ENCODE data around the gene ICE2.
"Not testable (repeated sequence)": the region's sequence is repeated elsewhere in the genome, so short reads cannot be mapped to it uniquely, and the experiment has no call there.

ICE2 gene

GRCh38 chr15:60444289-60444912, 34.5 kb downstream of the ICE2 start:
- no peak for DNase-seq

DNA sequence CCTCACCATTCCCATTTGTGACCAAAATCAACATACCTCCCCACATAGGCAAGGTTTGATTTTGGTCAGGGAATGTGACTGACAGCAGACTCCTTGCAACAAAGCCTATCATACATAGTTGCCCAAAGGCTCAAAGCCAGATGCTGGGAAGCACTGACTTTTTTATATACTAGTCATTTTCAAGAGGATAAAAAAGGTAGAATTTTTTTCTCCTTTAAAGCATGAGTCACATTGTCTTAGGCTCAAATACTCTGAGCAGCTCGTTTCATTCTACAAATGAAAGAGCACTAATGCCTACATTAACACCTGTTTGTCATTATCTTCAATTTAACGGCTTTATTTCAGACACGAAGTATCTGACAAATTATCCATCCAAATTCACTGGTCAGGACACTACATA, 36.2 kb downstream of the ICE2 start:
- DNase-seq: no peak

GRCh38 chr15:60442031-60442650, 36.8 kb downstream of the ICE2 start:
- DNase-seq: no peak

- DNase-seq: no peak
Measured at GRCh38 chr15:60441331-60441730, 37.6 kb downstream of the ICE2 start.

- no peak for DNase-seq
Measured at GRCh38 chr15:60438646-60439045, 40.3 kb downstream of the ICE2 start.

DNA sequence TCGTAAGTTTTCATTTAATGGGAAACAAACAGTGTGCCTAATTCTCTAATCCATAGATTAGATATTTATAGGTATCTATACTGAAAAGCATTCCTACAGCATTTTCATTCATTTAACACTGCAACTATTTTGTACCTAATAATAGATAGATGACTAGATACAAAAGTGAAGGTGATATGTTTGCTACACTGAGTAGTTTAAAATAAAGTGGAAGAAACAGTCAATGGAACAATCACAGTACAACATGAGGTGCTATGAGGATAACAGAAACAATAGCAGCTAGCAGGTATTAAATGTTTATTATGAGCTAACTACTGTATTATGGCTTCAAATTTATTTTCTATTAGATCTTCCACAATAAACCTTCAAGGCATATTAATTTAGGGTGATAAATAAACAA, 50.0 kb downstream of the ICE2 start:
- DNase-seq: no peak

GRCh38 chr15:60426870-60427508, 52.0 kb downstream of the ICE2 start:
- DNase-seq: no peak

DNA sequence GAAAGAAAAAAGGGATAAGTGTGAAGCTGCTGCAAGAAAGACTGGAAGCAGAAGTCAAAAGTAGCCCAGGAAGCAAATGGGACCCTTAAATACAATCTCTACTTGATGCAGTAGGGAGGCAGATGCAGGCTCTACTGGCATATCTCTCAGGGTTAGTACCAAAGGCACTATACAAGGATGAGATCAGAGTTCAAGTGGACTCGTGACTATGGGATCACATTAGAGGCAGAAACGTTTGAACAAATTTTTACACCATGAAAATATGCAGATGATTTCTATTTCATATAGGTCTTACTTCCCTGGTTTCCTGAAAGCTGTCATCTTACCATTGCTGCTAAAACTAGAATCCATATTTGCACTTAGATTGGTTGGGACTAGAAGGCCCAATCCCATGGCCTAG, 53.5 kb downstream of the ICE2 start:
- DNase-seq: no peak

- DNase-seq: no peak
Measured at GRCh38 chr15:60424006-60424405, 54.9 kb downstream of the ICE2 start.

- no peak for DNase-seq
Measured at GRCh38 chr15:60423537-60423936, 55.4 kb downstream of the ICE2 start.

- DNase-seq: no peak
Measured at GRCh38 chr15:60421544-60421943, 57.4 kb downstream of the ICE2 start.

DNA sequence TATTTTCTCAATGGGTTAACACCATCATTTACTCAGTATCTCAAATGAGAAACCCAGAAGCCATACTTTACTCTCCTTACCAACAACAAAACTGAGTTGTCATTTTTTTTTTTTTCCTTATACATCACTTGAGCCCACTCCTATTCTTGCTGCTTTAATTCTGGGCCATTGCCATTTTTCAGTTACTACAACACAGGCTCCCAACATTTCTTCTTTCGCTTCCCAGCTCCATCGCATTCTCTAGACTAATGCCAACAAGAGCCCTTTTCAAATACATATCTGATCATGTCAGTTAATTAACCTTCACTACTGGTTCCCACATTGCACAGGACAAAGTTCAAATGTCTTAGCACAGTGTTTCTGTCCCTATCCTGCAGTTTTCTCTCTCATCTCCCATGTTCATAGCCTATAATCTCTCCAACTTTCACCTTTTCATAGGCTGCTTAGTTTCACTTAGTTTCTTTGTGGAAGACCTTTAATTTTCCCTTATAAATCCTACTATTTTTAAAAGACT, 58.7 kb downstream of the ICE2 start:
- no peak for DNase-seq

GRCh38 chr15:60419753-60420152, 59.2 kb downstream of the ICE2 start:
- no peak for DNase-seq

- no peak for DNase-seq
Measured at GRCh38 chr15:60418096-60418495, 60.8 kb downstream of the ICE2 start.

DNA sequence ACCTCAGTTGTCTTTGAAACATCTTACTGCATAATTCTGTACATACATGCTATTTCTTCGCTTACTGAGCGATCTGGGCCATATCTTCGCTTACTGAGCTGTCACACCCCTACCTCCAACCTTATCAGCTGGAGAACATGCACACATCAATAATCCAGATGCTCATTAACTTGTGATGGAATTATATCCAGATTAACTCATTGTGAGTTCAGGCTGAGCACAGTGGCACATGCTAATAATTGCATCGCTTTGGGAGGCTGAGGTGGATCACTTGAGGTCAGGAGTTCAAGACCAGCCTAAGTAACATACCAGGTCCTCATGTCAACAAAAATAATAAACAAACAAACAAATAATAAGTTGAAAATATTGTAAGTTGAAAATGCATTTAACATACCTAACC, 61.8 kb downstream of the ICE2 start:
- DNase-seq: no peak

GRCh38 chr15:60416484-60416883, 62.5 kb downstream of the ICE2 start:
- DNase-seq: no peak

DNA sequence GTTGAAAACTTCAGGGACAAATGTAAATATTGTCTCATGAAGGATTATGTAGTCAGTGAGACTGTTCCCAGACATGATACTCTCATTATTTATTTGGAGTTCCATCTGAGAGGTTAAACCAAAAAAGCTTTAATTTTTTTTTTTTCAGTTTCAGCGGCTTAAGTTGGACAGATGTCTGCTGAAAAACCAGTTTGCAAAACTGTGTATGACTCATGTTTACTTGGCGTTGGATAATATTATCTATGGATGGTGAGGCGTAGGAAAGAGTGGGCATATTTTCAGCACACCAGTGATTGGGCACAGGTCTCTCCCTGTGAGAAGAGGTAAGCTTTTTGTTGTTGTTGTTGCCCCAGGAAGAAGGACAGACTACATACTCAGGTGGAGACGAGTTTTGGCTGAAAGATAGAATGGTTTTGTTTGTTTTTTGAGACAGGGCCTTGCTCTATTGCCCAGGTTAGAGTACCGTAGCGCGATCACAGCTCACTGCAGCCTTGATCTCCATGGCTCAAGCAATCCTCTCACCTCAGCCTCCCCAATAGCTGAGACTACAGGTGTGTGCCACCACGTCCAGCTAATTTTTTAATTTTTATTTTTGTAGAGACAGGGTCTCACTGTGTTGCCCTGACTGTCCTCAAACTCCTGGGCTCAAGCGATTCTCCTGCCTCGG, 64.8 kb downstream of the ICE2 start:
- no peak for DNase-seq

GRCh38 chr15:60413231-60413824, 65.6 kb downstream of the ICE2 start:
- DNase-seq: no peak

DNA sequence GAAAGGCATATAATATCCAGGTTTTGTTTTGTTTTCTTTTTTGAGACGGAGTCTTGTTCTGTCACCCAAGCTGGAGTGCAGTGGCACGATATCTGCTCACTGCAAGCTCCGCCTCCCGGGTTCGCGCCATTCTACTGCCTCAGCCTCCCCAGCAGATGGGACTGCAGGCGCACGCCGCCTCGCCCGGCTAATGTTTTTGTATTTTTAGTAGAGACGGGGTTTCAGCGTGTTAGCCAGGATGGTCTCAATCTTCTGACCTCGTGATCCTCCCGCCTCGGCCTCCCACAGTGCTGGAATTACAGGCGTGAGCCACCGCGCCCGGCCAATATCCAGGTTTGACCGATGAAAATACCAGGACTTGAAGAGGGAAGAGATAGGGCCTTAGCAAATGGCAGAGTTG, 66.1 kb downstream of the ICE2 start:
- DNase-seq: not testable (repeated sequence)

- no peak for DNase-seq
Measured at GRCh38 chr15:60411774-60412425, 67.0 kb downstream of the ICE2 start.

- not testable (repeated sequence) for DNase-seq
Measured at GRCh38 chr15:60410350-60410749, 68.6 kb downstream of the ICE2 start.

DNA sequence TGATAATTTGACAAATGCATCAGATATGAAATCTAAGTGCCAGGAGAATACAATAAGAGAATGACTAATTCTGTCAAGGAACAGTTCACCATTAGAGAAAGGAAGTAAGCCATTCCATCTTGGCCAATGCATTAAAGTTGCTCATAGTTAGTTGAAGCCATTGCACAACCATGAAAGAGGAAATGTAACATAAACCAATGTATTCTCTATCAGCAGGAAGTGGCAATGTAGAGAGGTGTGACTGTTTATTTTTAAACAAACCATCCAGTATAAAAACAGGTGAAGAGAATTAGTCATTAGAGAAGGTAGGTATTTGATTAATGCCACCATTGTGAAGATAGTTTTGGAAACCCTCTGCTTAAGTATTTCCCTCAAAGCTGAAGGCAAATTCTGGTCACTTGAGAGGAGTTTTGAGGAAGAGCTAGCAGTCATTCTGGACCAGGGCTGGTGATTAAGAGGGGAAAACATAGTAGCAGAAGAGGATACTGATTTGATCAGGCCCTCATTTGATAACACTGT, 70.4 kb downstream of the ICE2 start:
- DNase-seq: no peak

DNA sequence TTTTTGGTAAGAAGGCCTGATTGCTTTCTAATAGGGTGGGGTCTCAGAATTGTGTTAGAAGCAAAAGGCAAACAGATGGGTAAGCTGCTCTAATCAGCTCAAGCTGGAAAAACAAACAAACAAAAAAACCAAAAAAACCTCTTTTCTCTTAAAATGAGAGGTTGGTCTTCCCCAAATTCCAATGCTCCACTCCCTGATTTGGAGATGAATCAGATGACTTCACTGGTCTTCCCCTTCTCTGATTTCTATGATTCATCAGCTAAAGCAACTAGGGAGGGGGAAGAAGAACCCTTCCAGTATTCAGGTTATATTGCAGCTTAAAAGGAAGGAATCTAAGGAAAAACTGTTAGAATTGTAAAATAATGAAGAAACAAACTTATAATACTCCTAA, 71.5 kb downstream of the ICE2 start:
- no peak for DNase-seq

Measured in GOT3 (cell line).